Measurements from ENCODE around the gene CIT. TPM values are rescaled to one million over a fixed set of nuclear protein-coding genes. Genes with fewer than 3 reads are reported as not detected.

The CIT gene
- polyA plus RNA-seq, 1 experiment, result 14.5 TPM

DNA sequence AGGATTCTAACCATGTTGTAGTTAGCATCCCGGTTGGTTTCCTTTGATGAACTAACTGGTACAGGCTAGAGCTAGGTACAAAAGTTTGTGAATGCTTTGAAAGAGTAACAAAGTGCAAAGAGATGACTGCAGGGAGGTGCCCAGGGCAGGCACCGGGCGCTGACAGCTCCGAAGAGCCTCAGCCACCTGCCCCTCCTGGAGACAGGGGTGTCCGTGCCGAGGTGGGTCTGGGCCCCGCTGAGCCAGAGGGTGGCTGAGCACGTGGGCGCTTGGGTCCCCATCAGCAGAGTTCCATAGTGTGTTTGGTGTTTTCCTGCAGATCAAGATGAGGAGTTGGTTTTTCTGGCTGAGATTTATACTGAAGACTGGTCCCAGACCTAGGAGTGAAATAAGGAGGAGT is 189.2 kb downstream of the CIT start:
- TF ChIP-seq, protein P1, sequence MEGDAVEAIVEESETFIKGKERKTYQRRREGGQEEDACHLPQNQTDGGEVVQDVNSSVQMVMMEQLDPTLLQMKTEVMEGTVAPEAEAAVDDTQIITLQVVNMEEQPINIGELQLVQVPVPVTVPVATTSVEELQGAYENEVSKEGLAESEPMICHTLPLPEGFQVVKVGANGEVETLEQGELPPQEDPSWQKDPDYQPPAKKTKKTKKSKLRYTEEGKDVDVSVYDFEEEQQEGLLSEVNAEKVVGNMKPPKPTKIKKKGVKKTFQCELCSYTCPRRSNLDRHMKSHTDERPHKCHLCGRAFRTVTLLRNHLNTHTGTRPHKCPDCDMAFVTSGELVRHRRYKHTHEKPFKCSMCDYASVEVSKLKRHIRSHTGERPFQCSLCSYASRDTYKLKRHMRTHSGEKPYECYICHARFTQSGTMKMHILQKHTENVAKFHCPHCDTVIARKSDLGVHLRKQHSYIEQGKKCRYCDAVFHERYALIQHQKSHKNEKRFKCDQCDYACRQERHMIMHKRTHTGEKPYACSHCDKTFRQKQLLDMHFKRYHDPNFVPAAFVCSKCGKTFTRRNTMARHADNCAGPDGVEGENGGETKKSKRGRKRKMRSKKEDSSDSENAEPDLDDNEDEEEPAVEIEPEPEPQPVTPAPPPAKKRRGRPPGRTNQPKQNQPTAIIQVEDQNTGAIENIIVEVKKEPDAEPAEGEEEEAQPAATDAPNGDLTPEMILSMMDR (IDR thresholded peaks at IDR 0.05; ENCODE audit: insufficient read depth, low read depth, low read length), result no peak
- Histone ChIP-seq H3K4me3 (ENCODE audit: low read depth, low read length) (no peak overlapping the region), H3K36me3 (ENCODE audit: control insufficient read depth, insufficient read depth, low read length) (no peaks in the 10 kb centered on the region), H3K27me3 (ENCODE audit: control insufficient read depth, insufficient read depth, low read length) (no peaks in the 10 kb centered on the region)
- DNase-seq (ENCODE audit: low read depth), result no peak
- ChIA-PET CTCF (interaction anchor here (0.6 kb wide), 1 partner anchor 94 kb away, joined by 5 read pairs; no protein-coding TSS in a partner anchor), POLR2A (no interaction called here)

DNA sequence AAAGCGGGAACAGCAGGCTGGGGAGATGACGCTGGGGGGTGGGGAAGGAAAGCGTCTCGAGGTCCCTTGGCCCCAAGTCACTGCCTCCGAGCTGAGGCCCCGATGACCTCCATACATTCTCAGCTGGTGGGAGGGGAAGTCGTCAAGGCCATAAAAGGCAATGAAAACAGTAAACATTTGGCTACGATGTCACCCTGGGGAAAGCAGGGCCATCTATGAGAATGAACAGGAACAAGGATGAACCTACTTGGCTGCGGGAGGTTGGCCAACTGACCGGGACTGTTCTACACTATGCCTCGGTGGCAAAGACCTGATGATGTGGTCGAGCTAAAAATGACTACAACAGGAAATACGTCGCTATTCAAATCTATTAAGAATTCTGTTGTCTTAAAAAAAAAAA is 189.7 kb downstream of the CIT start:
- DNase-seq (ENCODE audit: low read depth), result no peak
- CTCF ChIA-PET, result interaction anchor here (0.6 to 0.9 kb wide), 2 partner anchors 17 to 95 kb away, joined by 3 to 5 read pairs; no protein-coding TSS in a partner anchor
- POLR2A ChIA-PET, result no interaction called here
- Histone ChIP-seq H3K27me3 (ENCODE audit: control insufficient read depth, insufficient read depth, low read length) (no peaks in the 10 kb centered on the region), H3K4me3 (ENCODE audit: low read depth, low read length) (no peak overlapping the region), H3K36me3 (ENCODE audit: control insufficient read depth, insufficient read depth, low read length) (no peaks in the 10 kb centered on the region)
- TF ChIP-seq, protein P1 (IDR thresholded peaks at IDR 0.05; ENCODE audit: insufficient read depth, low read depth, low read length), result no peak

DNA sequence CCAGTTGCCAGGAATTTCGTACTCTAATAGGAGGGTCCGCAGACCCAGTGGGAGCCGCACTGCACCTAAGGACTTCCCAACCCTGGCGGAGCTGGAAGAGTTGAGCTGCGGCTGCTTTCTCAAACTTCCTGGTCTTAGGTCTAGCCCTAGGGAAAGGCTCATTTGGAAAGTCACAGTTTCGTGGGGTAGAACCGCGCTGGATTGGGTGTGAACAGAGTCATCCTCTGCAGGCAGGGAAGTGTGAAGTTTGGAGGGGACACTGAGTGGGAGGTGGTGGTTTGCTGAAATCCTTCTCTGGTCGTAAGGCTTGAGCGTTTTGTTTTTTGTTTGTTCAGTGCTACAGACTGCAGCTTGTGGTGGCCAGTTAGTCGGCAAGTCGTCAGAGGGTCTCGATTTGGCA is 190.3 kb downstream of the CIT start:
- Histone ChIP-seq H3K4me3 (ENCODE audit: low read depth, low read length) (no peak overlapping the region), H3K36me3 (ENCODE audit: control insufficient read depth, insufficient read depth, low read length) (peaks cover under 1% of the 10 kb centered on the region; the same call in 1 of the 2 replicates), H3K27me3 (ENCODE audit: control insufficient read depth, insufficient read depth, low read length) (no peaks in the 10 kb centered on the region)
- POLR2A ChIA-PET, result no interaction called here
- TF ChIP-seq, protein P1 (IDR thresholded peaks at IDR 0.05; ENCODE audit: insufficient read depth, low read depth, low read length), result no peak
- DNase-seq (ENCODE audit: low read depth), result no peak
- CTCF ChIA-PET, result interaction anchor here (0.9 kb wide), 1 partner anchor 16 kb away, joined by 3 read pairs; no protein-coding TSS in a partner anchor

GRCh38 chr12:119686355-119686754 is 190.8 kb downstream of the CIT start:
- TF ChIP-seq, protein P1 (IDR thresholded peaks at IDR 0.05; ENCODE audit: insufficient read depth, low read depth, low read length), result no peak
- ChIA-PET CTCF (interaction anchor here (0.9 kb wide), 1 partner anchor 16 kb away, joined by 3 read pairs; no protein-coding TSS in a partner anchor), POLR2A (interaction anchor here (0.6 kb wide), 1 partner anchor 15 kb away, joined by 5 read pairs; no protein-coding TSS in a partner anchor)
- Histone ChIP-seq H3K4me3 (ENCODE audit: low read depth, low read length) (no peak overlapping the region), H3K27me3 (ENCODE audit: control insufficient read depth, insufficient read depth, low read length) (no peaks in the 10 kb centered on the region), H3K36me3 (ENCODE audit: control insufficient read depth, insufficient read depth, low read length) (peaks cover 4% of the 10 kb centered on the region; the same call in 1 of the 2 replicates)
- DNase-seq (ENCODE audit: low read depth), result no peak

- Histone ChIP-seq H3K36me3 (ENCODE audit: control insufficient read depth, insufficient read depth, low read length) (peaks cover 4% of the 10 kb centered on the region), H3K27me3 (ENCODE audit: control insufficient read depth, insufficient read depth, low read length) (no peaks in the 10 kb centered on the region), H3K4me3 (ENCODE audit: low read depth, low read length) (no peak overlapping the region)
- CTCF ChIA-PET, result no interaction called here
- POLR2A ChIA-PET, result no interaction called here
- no peak for DNase-seq (ENCODE audit: low read depth)
- TF ChIP-seq, protein P1 (IDR thresholded peaks at IDR 0.05; ENCODE audit: insufficient read depth, low read depth, low read length), result no peak
Observed at GRCh38 chr12:119685375-119685774, 191.7 kb downstream of the CIT start.

Data from BJ (cell line).